GM23248 (cell line): ENCODE results near the gene ZEB1.

ENCODE experiments used
- EZH2 ChIP-seq: fragments of 200-600 bp; sonication (generic); IDR thresholded peaks from 2 replicates; pipeline ENCODE4 v1.6.1; 2018; ENCODE audit warnings: antibody characterized with exemption, mild to moderate bottlenecking; ENCODE audit not compliant: insufficient read depth, poor library complexity, severe bottlenecking
- EZH2phosphoT487 ChIP-seq: fragments of 200-600 bp; sonication (generic); IDR thresholded peaks from 2 replicates; pipeline ENCODE4 v1.6.1; 2018; ENCODE audit warnings: antibody characterized with exemption, moderate library complexity, mild to moderate bottlenecking, low read depth; ENCODE audit not compliant: insufficient read depth

- TF ChIP-seq EZH2 (no peak), EZH2phosphoT487 (no peak)
Observed at GRCh38 chr10:31341552-31341951, 22.5 kb downstream of the ZEB1 start.
